Measurements from ENCODE around the gene SLC6A18.

- no peak for TF ChIP-seq POLR2A (IDR thresholded peaks at IDR 0.05)
- no peak for TF ChIP-seq CTCF (IDR thresholded peaks at IDR 0.05)
Measured at GRCh38 chr5:1268666-1269065, 43.5 kb downstream of the SLC6A18 start.

Measured in esophagus squamous epithelium (tissue), 4 donors.